ENCODE measurements around the gene PLAC9.
A peak's percentile ranks its signal among the peaks of the same experiment; 100 is the strongest.

Gene PLAC9

DNA sequence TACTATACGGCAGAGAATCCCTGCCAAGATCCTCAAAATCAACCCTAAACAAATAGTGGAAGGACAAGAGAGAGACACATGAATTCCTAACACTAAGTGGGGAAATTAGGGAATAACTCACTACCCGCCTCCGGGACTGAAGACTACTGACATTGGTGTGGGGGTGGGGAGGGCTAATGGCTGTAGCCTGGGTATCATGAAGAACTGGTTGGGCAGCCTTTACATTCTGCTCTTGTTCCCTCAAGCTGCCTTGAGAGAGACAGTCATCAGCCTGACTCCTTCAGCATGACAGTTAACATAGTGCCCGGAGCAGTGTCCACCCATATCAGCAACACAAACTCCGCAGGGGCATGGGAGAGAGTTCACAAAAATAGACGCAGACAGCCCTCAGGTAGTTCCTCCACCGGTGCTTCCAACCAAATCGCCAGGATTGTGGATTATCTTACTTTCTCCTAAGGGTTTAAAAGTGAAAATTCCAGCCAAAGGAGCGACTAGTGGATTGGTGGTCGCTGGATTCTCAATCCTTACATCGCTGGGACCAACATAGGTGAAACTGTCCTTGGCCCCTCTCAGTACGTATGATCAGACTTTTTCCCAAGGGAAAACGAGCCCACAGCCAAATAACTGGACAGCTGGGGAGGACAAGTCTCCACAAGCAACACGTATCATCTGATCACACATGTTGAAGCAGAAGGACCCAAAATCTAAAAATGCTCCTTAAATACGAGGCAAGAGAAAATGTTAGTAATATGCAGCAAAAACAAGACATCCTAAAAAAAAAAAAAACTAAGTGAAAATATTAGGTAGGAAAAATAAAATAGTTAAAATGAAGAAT lies 31.5 kb upstream of the PLAC9 start:
- ATAC-seq, result no peak

DNA sequence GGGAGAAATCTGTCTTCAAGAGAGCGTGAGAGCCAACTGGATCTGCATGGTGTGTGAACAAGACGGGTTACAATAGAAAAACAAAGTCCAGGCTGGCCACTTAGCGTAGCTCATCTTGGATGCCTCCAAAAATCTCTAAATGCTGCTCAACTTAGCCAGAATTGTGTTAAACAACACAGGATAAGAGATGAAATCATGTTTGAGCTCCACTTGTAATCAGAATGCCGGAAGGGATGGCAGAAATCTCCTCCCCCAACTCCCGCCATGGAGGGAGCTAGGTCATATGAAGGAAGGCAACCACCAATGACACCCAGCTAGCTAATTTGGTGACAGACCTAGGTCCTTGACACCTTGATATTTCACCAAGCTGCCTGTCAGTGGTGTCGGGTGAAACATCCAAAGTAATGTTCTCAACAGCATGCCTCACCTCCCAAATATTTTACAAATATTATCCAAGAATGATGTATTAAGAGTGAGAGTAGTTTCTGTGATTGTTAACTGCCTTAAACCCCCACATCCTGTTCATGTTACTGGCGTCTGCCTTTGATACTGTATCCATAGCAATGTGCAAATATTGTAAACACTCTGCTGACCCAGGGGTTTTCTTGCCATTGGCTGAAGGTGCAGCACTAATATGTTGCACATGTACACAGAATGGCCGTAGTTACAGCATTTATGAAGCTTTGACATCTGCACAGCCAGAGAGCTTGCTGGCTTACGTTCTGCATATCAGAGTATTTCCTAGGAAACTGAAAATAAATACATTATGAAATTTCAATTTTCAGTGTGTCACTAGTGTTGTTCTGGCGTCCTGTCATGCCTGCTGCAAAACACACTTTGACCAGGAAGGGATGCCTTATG lies 28.2 kb upstream of the PLAC9 start:
- TF ChIP-seq PPARA (CRISPR knock-in tag; IDR thresholded peaks at IDR 0.05; ENCODE audit: borderline replicate concordance) (no peak), GLIS3 (CRISPR knock-in tag; IDR thresholded peaks at IDR 0.05) (no peak), ZNF70 (CRISPR knock-in tag; IDR thresholded peaks at IDR 0.05) (no peak), ZNF565 (CRISPR knock-in tag; conservative IDR thresholded peaks at IDR 0.05; ENCODE audit: low read depth) (no peak), OSR1 (CRISPR knock-in tag; IDR thresholded peaks at IDR 0.05) (no peak), ZFP30 (CRISPR knock-in tag; IDR thresholded peaks at IDR 0.05) (no peak), ZFP3 (CRISPR knock-in tag; IDR thresholded peaks at IDR 0.05) (no peak), TOX (CRISPR knock-in tag; IDR thresholded peaks at IDR 0.05; ENCODE audit: borderline replicate concordance) (no peak), RARB (CRISPR knock-in tag; IDR thresholded peaks at IDR 0.05) (no peak), SNAI2 (CRISPR knock-in tag; IDR thresholded peaks at IDR 0.05) (no peak), TCF4 (CRISPR knock-in tag; IDR thresholded peaks at IDR 0.05; ENCODE audit: borderline replicate concordance) (no peak), ESRRG (CRISPR knock-in tag; IDR thresholded peaks at IDR 0.05) (no peak)
- TF ChIP-seq, protein P1, sequence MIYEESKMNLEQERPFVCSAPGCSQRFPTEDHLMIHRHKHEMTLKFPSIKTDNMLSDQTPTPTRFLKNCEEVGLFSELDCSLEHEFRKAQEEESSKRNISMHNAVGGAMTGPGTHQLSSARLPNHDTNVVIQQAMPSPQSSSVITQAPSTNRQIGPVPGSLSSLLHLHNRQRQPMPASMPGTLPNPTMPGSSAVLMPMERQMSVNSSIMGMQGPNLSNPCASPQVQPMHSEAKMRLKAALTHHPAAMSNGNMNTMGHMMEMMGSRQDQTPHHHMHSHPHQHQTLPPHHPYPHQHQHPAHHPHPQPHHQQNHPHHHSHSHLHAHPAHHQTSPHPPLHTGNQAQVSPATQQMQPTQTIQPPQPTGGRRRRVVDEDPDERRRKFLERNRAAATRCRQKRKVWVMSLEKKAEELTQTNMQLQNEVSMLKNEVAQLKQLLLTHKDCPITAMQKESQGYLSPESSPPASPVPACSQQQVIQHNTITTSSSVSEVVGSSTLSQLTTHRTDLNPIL (CRISPR knock-in tag; IDR thresholded peaks at IDR 0.05; ENCODE audit: low read depth), result no peak
- TF ChIP-seq, protein P2, sequence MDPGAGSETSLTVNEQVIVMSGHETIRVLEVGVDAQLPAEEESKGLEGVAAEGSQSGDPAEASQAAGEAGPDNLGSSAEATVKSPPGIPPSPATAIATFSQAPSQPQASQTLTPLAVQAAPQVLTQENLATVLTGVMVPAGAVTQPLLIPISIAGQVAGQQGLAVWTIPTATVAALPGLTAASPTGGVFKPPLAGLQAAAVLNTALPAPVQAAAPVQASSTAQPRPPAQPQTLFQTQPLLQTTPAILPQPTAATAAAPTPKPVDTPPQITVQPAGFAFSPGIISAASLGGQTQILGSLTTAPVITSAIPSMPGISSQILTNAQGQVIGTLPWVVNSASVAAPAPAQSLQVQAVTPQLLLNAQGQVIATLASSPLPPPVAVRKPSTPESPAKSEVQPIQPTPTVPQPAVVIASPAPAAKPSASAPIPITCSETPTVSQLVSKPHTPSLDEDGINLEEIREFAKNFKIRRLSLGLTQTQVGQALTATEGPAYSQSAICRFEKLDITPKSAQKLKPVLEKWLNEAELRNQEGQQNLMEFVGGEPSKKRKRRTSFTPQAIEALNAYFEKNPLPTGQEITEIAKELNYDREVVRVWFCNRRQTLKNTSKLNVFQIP (CRISPR knock-in tag; IDR thresholded peaks at IDR 0.05; ENCODE audit: borderline replicate concordance, low read depth), result no peak
- TF ChIP-seq, protein P3, sequence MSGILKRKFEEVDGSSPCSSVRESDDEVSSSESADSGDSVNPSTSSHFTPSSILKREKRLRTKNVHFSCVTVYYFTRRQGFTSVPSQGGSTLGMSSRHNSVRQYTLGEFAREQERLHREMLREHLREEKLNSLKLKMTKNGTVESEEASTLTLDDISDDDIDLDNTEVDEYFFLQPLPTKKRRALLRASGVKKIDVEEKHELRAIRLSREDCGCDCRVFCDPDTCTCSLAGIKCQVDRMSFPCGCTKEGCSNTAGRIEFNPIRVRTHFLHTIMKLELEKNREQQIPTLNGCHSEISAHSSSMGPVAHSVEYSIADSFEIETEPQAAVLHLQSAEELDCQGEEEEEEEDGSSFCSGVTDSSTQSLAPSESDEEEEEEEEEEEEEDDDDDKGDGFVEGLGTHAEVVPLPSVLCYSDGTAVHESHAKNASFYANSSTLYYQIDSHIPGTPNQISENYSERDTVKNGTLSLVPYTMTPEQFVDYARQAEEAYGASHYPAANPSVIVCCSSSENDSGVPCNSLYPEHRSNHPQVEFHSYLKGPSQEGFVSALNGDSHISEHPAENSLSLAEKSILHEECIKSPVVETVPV (CRISPR knock-in tag; IDR thresholded peaks at IDR 0.05), result no peak
- TF ChIP-seq, protein P4, sequence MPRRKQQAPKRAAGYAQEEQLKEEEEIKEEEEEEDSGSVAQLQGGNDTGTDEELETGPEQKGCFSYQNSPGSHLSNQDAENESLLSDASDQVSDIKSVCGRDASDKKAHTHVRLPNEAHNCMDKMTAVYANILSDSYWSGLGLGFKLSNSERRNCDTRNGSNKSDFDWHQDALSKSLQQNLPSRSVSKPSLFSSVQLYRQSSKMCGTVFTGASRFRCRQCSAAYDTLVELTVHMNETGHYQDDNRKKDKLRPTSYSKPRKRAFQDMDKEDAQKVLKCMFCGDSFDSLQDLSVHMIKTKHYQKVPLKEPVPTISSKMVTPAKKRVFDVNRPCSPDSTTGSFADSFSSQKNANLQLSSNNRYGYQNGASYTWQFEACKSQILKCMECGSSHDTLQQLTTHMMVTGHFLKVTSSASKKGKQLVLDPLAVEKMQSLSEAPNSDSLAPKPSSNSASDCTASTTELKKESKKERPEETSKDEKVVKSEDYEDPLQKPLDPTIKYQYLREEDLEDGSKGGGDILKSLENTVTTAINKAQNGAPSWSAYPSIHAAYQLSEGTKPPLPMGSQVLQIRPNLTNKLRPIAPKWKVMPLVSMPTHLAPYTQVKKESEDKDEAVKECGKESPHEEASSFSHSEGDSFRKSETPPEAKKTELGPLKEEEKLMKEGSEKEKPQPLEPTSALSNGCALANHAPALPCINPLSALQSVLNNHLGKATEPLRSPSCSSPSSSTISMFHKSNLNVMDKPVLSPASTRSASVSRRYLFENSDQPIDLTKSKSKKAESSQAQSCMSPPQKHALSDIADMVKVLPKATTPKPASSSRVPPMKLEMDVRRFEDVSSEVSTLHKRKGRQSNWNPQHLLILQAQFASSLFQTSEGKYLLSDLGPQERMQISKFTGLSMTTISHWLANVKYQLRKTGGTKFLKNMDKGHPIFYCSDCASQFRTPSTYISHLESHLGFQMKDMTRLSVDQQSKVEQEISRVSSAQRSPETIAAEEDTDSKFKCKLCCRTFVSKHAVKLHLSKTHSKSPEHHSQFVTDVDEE (CRISPR knock-in tag; IDR thresholded peaks at IDR 0.05), result no peak
- peak; percentile 87 for ATAC-seq

More for the DNA sequence above, 31.5 kb upstream of the PLAC9 start:
- TF ChIP-seq, protein P3 (CRISPR knock-in tag; IDR thresholded peaks at IDR 0.05), result no peak
- TF ChIP-seq GLIS3 (CRISPR knock-in tag; IDR thresholded peaks at IDR 0.05), result no peak

DNA sequence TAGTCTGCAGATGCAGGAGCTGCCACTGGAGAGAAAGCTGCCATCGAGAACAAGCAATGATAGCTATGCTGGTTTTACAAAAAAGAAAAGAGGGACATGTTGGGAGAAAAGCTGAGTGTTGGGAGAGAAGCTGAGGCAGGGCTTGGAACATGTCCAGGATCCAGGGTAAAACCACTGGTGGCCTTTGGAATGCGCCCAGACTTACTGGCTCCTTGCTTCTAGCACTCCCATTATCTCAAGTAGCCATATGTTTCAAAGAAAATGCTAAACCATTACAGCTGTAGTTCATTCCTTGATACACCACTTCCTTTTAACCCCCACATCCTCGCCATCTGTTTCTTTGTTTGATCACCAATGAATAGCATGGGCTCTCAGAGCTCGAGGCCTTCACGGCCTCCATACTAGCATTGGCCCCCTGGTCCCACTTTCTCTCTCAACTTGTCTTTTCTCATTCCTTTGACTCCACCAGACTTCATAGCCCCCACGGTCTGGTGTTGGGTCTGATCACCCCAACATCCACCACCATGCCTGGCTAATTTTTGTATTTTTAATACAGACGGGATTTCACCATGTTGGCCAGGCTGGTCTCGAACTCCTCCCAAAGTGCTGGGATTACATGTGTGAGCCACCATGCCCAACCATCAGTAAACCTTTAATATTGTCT lies 23.8 kb upstream of the PLAC9 start:
- no peak for ATAC-seq
- TF ChIP-seq ARNTL (CRISPR knock-in tag; IDR thresholded peaks at IDR 0.05; ENCODE audit: borderline replicate concordance, low read depth) (no peak), RARB (CRISPR knock-in tag; IDR thresholded peaks at IDR 0.05) (no peak), ZNF8 (CRISPR knock-in tag; IDR thresholded peaks at IDR 0.05) (no peak), ZNF565 (CRISPR knock-in tag; conservative IDR thresholded peaks at IDR 0.05; ENCODE audit: low read depth) (no peak), ISL1 (CRISPR knock-in tag; IDR thresholded peaks at IDR 0.05) (no peak)
- TF ChIP-seq, protein P1 (CRISPR knock-in tag; IDR thresholded peaks at IDR 0.05; ENCODE audit: low read depth), result no peak
- TF ChIP-seq, protein P4 (CRISPR knock-in tag; IDR thresholded peaks at IDR 0.05), result no peak
- TF ChIP-seq, protein P3 (CRISPR knock-in tag; IDR thresholded peaks at IDR 0.05), result no peak

Measured in SK-N-SH treated with all-trans-retinoic acid at 6 μM for 48 hours (cell line).